ENCODE measurements around the gene BEAN1.

DNA sequence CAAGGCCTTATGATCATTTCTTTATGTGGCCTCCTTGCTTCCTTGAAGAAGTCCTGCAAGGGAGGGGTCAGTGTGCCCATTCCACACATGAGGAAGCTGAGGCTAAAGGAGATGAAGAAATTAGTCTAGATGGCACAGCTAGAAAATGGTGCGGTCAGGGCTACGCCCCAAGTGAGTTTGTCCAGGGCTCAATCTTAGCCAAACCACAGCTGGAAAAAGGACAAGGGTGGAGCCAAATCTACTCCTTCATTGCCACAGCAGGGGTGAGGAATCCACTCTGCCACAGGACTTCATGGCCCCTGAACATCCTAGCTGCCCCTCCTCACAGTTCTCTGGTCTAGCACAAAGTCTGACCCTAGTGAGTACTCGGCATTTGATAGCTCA is 16.2 kb downstream of the BEAN1 start:
- TF ChIP-seq, protein P1, sequence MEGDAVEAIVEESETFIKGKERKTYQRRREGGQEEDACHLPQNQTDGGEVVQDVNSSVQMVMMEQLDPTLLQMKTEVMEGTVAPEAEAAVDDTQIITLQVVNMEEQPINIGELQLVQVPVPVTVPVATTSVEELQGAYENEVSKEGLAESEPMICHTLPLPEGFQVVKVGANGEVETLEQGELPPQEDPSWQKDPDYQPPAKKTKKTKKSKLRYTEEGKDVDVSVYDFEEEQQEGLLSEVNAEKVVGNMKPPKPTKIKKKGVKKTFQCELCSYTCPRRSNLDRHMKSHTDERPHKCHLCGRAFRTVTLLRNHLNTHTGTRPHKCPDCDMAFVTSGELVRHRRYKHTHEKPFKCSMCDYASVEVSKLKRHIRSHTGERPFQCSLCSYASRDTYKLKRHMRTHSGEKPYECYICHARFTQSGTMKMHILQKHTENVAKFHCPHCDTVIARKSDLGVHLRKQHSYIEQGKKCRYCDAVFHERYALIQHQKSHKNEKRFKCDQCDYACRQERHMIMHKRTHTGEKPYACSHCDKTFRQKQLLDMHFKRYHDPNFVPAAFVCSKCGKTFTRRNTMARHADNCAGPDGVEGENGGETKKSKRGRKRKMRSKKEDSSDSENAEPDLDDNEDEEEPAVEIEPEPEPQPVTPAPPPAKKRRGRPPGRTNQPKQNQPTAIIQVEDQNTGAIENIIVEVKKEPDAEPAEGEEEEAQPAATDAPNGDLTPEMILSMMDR (conservative IDR thresholded peaks at IDR 0.05 in 1 of 2, IDR thresholded peaks at IDR 0.05 in 1 of 2; ENCODE audit: low read depth in 1 of 2, low read length in 2 of 2), result no peak
- no peak for TF ChIP-seq EZH2 (IDR thresholded peaks at IDR 0.05; ENCODE audit: low read length, missing control alignments)

Data from fibroblast of lung (primary cell).